SK-N-SH (cell line): ENCODE results near the gene CYB561D1. TPM values are rescaled to one million over a fixed set of nuclear protein-coding genes. Genes with fewer than 3 reads are reported as not detected.
A peak's percentile ranks its signal among the peaks of the same experiment; 100 is the strongest.

ENCODE experiments used
- CTCF ChIA-PET: fragments of 300-600, 350-600 bp; formaldehyde crosslinking; extraction: SDS; loops from one replicate; lab custom pipeline; 2021; lab: Yijun Ruan, JAX
- POLR2A ChIA-PET: fragments of 350-600 bp; sonication (Branson Sonifier 250); formaldehyde crosslinking; extraction: SDS; loops from one replicate; lab custom pipeline; 2020; ENCODE audit warnings: antibody characterized with exemption, inconsistent platforms; lab: Yijun Ruan, JAX
- DNase-seq: peaks from one replicate; pipeline ENCODE4 v3.0.0; 2012
- H2AFZ ChIP-seq: fragments of 200-600 bp; sonication (generic); 2 replicates; pipeline ENCODE4 v1.8.1; 2016; ENCODE audit warnings: antibody characterized with exemption, mild to moderate bottlenecking, low read depth
- H3F3A ChIP-seq: fragments of 200-600 bp; sonication (generic); replicated peaks from 2 replicates; pipeline ENCODE3; 2016; ENCODE audit warnings: antibody characterized with exemption, mild to moderate bottlenecking; ENCODE audit not compliant: insufficient read depth
- H3K27ac ChIP-seq, 2 experiments: fragments of 200-500 bp in 1 of 2; fragments of 200-600 bp in 1 of 2; sonication (Bioruptor generic) in 1 of 2; sonication (generic), shearing (Covaris generic) in 1 of 2; 2 replicates each; pipeline versions ENCODE4 v1.5.1 to v1.6.1; 2014 to 2016; ENCODE audit warnings: low read depth in 2 of 2, inconsistent platforms in 1 of 2, low read length in 1 of 2, mild to moderate bottlenecking in 1 of 2, mixed read lengths in 1 of 2
- H3K27me3 ChIP-seq: fragments of 200-600 bp; sonication (generic), shearing (Covaris generic); 2 replicates; pipeline ENCODE4 v1.6.1; 2016; ENCODE audit warnings: mixed run types; ENCODE audit not compliant: insufficient read depth
- H3K36me3 ChIP-seq, 2 experiments: fragments of 200-500 bp in 1 of 2; fragments of 200-600 bp in 1 of 2; sonication (Bioruptor generic) in 1 of 2; sonication (generic) in 1 of 2; replicated peaks in 1 of 2; 2 replicates each; pipeline versions ENCODE3 to v1.5.1; 2014 to 2016; ENCODE audit warnings: low read length in 1 of 2, mild to moderate bottlenecking in 1 of 2; ENCODE audit not compliant: insufficient read depth in 2 of 2, control insufficient read depth in 1 of 2
- H3K4me1 ChIP-seq, 2 experiments: fragments of 200-500 bp in 1 of 2; fragments of 200-600 bp in 1 of 2; sonication (Bioruptor generic) in 1 of 2; sonication (generic), shearing (Covaris generic) in 1 of 2; 2 replicates each; pipeline versions ENCODE4 v1.5.1 to v1.6.1; 2014 to 2016; ENCODE audit warnings: low read depth in 1 of 2, low read length in 1 of 2, mixed run types in 1 of 2; ENCODE audit not compliant: insufficient read depth in 2 of 2, control insufficient read depth in 1 of 2
- H3K4me2 ChIP-seq: fragments of 200-600 bp; sonication (generic), shearing (Covaris generic); 2 replicates; pipeline ENCODE4 v1.6.1; 2017; ENCODE audit warnings: mixed run types
- H3K4me3 ChIP-seq, 2 experiments: fragments of 200-500 bp in 1 of 2; fragments of 200-600 bp in 1 of 2; sonication (Bioruptor generic) in 1 of 2; sonication (generic), shearing (Covaris generic) in 1 of 2; 2 replicates each; pipeline versions ENCODE4 v1.5.1 to v1.8.1; 2014 to 2016; ENCODE audit warnings: low read depth in 2 of 2, inconsistent platforms in 1 of 2, low read length in 1 of 2, mild to moderate bottlenecking in 1 of 2, mixed read lengths in 1 of 2, moderate library complexity in 1 of 2
- H3K79me2 ChIP-seq: fragments of 200-600 bp; sonication (generic); 2 replicates; pipeline ENCODE4 v1.8.1; 2017; ENCODE audit warnings: mild to moderate bottlenecking; ENCODE audit not compliant: insufficient read depth
- H3K9ac ChIP-seq: fragments of 200-600 bp; sonication (generic); 2 replicates; pipeline ENCODE4 v1.6.1; 2017; ENCODE audit warnings: mixed run types
- H3K9me2 ChIP-seq: fragments of 200-600 bp; sonication (generic); 2 replicates; pipeline ENCODE4 v1.6.1; 2017; ENCODE audit warnings: mixed run types
- H3K9me3 ChIP-seq: fragments of 200-600 bp; sonication (generic); 2 replicates; pipeline ENCODE4 v1.6.1; 2017; ENCODE audit warnings: mixed run types, mild to moderate bottlenecking, moderate library complexity
- H4K20me1 ChIP-seq: fragments of 200-600 bp; sonication (generic); 2 replicates; pipeline ENCODE4 v1.6.1; 2017; ENCODE audit warnings: mild to moderate bottlenecking, mixed run types; ENCODE audit not compliant: insufficient read depth
- CHD2 ChIP-seq: fragments of 150-350 bp; IDR thresholded peaks from 2 replicates; pipeline ENCODE4 v1.6.1; 2018; ENCODE audit warnings: low read length; ENCODE audit not compliant: partially characterized antibody
- CTCF ChIP-seq: fragments of 200-600 bp; sonication (generic); IDR thresholded peaks from 2 replicates; pipeline ENCODE4 v1.6.1; 2017; ENCODE audit warnings: antibody characterized with exemption, mild to moderate bottlenecking, moderate library complexity
- ELF1 ChIP-seq: IDR thresholded peaks from 2 replicates; pipeline ENCODE4 v1.4.0; 2012
- EZH2phosphoT487 ChIP-seq: fragments of 200-600 bp; sonication (generic); IDR thresholded peaks from 2 replicates; pipeline ENCODE4 v1.6.1; 2017; ENCODE audit warnings: low read depth, mixed run types, mild to moderate bottlenecking, antibody characterized with exemption, moderate library complexity, borderline replicate concordance
- FOXM1 ChIP-seq: IDR thresholded peaks from 2 replicates; pipeline ENCODE4 v1.4.0; 2012; ENCODE audit warnings: low read depth, mild to moderate bottlenecking
- GABPA ChIP-seq: IDR thresholded peaks from 2 replicates; pipeline ENCODE4 v1.4.0; 2012; ENCODE audit warnings: low read depth, mild to moderate bottlenecking
- GATA2 ChIP-seq: sonication (generic); formaldehyde crosslinking; IDR thresholded peaks from 2 replicates; pipeline ENCODE4 v1.5.0; 2020; ENCODE audit warnings: mild to moderate bottlenecking, missing genetic modification reagents
- NRF1 ChIP-seq: IDR thresholded peaks from 2 replicates; pipeline ENCODE4 v1.6.1; 2012; ENCODE audit warnings: low read depth, mild to moderate bottlenecking, low read length
- PBX3 ChIP-seq: IDR thresholded peaks from 2 replicates; pipeline ENCODE4; 2012
- RCOR1 ChIP-seq: fragments of 150-350 bp; IDR thresholded peaks from 2 replicates; pipeline ENCODE4 v1.6.1; 2017; ENCODE audit warnings: antibody characterized with exemption, low read length
- SIN3A ChIP-seq: IDR thresholded peaks from 2 replicates; pipeline ENCODE4 v1.6.1; 2012; ENCODE audit warnings: low read depth, mild to moderate bottlenecking, low read length, moderate library complexity, borderline replicate concordance
- SMC3 ChIP-seq: IDR thresholded peaks from 2 replicates; pipeline ENCODE4 v1.6.1; 2012; ENCODE audit warnings: low read depth, low read length, improper control_type of control experiment
- TCF12 ChIP-seq: IDR thresholded peaks from 2 replicates; pipeline ENCODE4 v1.4.0; 2012
- TEAD4 ChIP-seq: IDR thresholded peaks from 2 replicates; pipeline ENCODE4 v1.4.0; 2012; ENCODE audit warnings: mild to moderate bottlenecking, borderline replicate concordance; ENCODE audit not compliant: insufficient read depth
- USF2 ChIP-seq: fragments of 150-350 bp; IDR thresholded peaks from 2 replicates; pipeline ENCODE4 v1.6.1; 2017; ENCODE audit warnings: antibody characterized with exemption, low read length, low read depth, borderline replicate concordance
- YY1 ChIP-seq: IDR thresholded peaks from 2 replicates; pipeline ENCODE4 v1.4.0; 2012; ENCODE audit warnings: low read depth, mild to moderate bottlenecking
- ZBTB33 ChIP-seq: IDR thresholded peaks from 2 replicates; pipeline ENCODE4 v1.4.0; 2012; ENCODE audit warnings: low read depth, borderline replicate concordance
- WGBS: methylation state at CpG from one replicate; pipeline ENCODE4 v1.1.6; 2017; ENCODE audit warnings: low lambda C conversion rate; 5-methylcytosine and 5-hydroxymethylcytosine counted together
- polyA plus RNA-seq, 3 experiments: library from polyadenylated mRNA; depleted of rRNA; stranded (reverse); fragments of >200 nt; gene quantifications; 2 replicates each; pipeline ENCODE4 v1.2.3, GENCODE V29; 2012

Gene CYB561D1
- polyA plus RNA-seq, 1 of the 3 experiments (the other 2 are of a cell fraction): 5.4 TPM

- CTCF ChIA-PET: interaction anchor here (1.0 to 26.3 kb wide), 6 partner anchors 8 to 449 kb away, joined by 3 to 1710 read pairs (median 58); partner anchors contain the start of genes AHCYL1, AMIGO1, ATXN7L2 and CYB561D1
- Histone ChIP-seq H3K4me3 (no peak overlapping the region), H3K4me2 (no peak overlapping the region), H3K27ac (peak overlapping the region in 1 of 2 experiments; percentile 62; a peak in 1 of 4 replicates), H3K9ac (no peak overlapping the region), H2AFZ (no peak overlapping the region), H3K27me3 (no peaks in the 10 kb centered on the region), H3F3A (no peaks in the 10 kb centered on the region), H3K79me2 (no peaks in the 10 kb centered on the region), H3K9me2 (no peaks in the 10 kb centered on the region), H3K36me3 (no peaks in the 10 kb centered on the region), H3K9me3 (no peaks in the 10 kb centered on the region), H4K20me1 (no peaks in the 10 kb centered on the region), H3K4me1 (peaks cover 0 to 42% of the 10 kb centered on the region in 2 experiments; a peak in 1 of 4 replicates)
- POLR2A ChIA-PET: no interaction called here
- 30% methylated on average over 1 of the region's 4 CpGs for WGBS
- TF ChIP-seq SMC3 (no peak), FOXM1 (no peak), YY1 (no peak), TEAD4 (no peak), CTCF (no peak), NRF1 (no peak), RCOR1 (no peak), PBX3 (no peak), ZBTB33 (no peak), GATA2 (CRISPR knock-in tag) (no peak), ELF1 (no peak)
- DNase-seq: no peak
These were observed 41.6 kb downstream of the CYB561D1 start for GRCh38 chr1:109535481-109535880.

GRCh38 chr1:109535971-109536491, 42.1 kb downstream of the CYB561D1 start:
- H2AFZ ChIP-seq: no peak overlapping the region
- TF ChIP-seq RCOR1 (no peak), SIN3A (no peak), TCF12 (no peak), CTCF (no peak), TEAD4 (no peak), GABPA (no peak), USF2 (no peak), EZH2phosphoT487 (no peak), YY1 (no peak), SMC3 (no peak), CHD2 (no peak)

More at GRCh38 chr1:109535971-109536491, 42.1 kb downstream of the CYB561D1 start:
- H3F3A ChIP-seq: no peaks in the 10 kb centered on the region
- H3K27me3 ChIP-seq: no peaks in the 10 kb centered on the region
- H3K4me3 ChIP-seq: no peak overlapping the region
- no peaks in the 10 kb centered on the region for H3K36me3 ChIP-seq
- DNase-seq: no peak
- H3K4me1 ChIP-seq: peaks cover 0 to 40% of the 10 kb centered on the region in 2 experiments; a peak in 1 of 4 replicates
- H3K9me2 ChIP-seq: no peaks in the 10 kb centered on the region
- H3K9me3 ChIP-seq: no peaks in the 10 kb centered on the region
- H3K79me2 ChIP-seq: no peaks in the 10 kb centered on the region
- ChIA-PET CTCF (interaction anchor here (1.1 to 26.3 kb wide), 6 partner anchors 8 to 448 kb away, joined by 3 to 1710 read pairs (median 58); partner anchors contain the start of genes AHCYL1, AMIGO1, ATXN7L2 and CYB561D1), POLR2A (interaction anchor here (1.2 kb wide), 1 partner anchor 13 kb away, joined by 4 read pairs; the partner anchor contains the start of gene GNAI3)
- peak overlapping the region in 1 of 2 experiments; percentile 62; a peak in 1 of 4 replicates for H3K27ac ChIP-seq
- H4K20me1 ChIP-seq: no peaks in the 10 kb centered on the region
- no peak overlapping the region for H3K4me2 ChIP-seq
- 81% methylated on average over 4 of the region's 5 CpGs for WGBS
- no peak overlapping the region for H3K9ac ChIP-seq
